Neuronal stem cell (in vitro differentiated cells): Measurements from ENCODE around the gene RBFOX2.

Experiments used
- DNase-seq: peaks from one replicate; pipeline ENCODE4 v3.0.0-alpha.2; 2013; ENCODE audit warnings: low spot score
- H2AFZ ChIP-seq: one replicate; pipeline ENCODE4 v1.6.1; 2013; ENCODE audit warnings: mild to moderate bottlenecking, low read length, inconsistent platforms
- H2AK5ac ChIP-seq: 2 replicates; pipeline ENCODE4 v1.6.1; 2013; ENCODE audit warnings: low read depth, mild to moderate bottlenecking, inconsistent platforms, low read length, moderate library complexity, mixed read lengths
- H2BK120ac ChIP-seq: 2 replicates; pipeline ENCODE4 v1.6.1; 2013; ENCODE audit warnings: low read depth, mild to moderate bottlenecking, inconsistent platforms, low read length, moderate library complexity, mixed read lengths
- H2BK12ac ChIP-seq: one replicate; pipeline ENCODE4 v1.6.1; 2013; ENCODE audit warnings: low read length, inconsistent platforms
- H2BK15ac ChIP-seq: 2 replicates; pipeline ENCODE4 v1.6.1; 2013; ENCODE audit warnings: mild to moderate bottlenecking, low read length, inconsistent platforms, mixed read lengths
- H2BK5ac ChIP-seq: one replicate; pipeline ENCODE4 v1.6.1; 2013; ENCODE audit warnings: inconsistent platforms, mild to moderate bottlenecking, low read length, moderate library complexity
- H3K14ac ChIP-seq: one replicate; pipeline ENCODE4 v1.6.1; 2013; ENCODE audit warnings: low read length, inconsistent platforms
- H3K18ac ChIP-seq: 2 replicates; pipeline ENCODE4 v1.6.1; 2013; ENCODE audit warnings: low read length, inconsistent platforms
- H3K23ac ChIP-seq: 2 replicates; pipeline ENCODE4 v1.6.1; 2013; ENCODE audit warnings: low read depth, mild to moderate bottlenecking, mixed read lengths, low read length, inconsistent platforms; ENCODE audit not compliant: poor library complexity
- H3K27ac ChIP-seq: replicated peaks from 3 replicates; pipeline ENCODE4 v1.5.1; 2013; ENCODE audit warnings: low read length, inconsistent platforms
- H3K27me3 ChIP-seq, 3 experiments: 2 replicates each; pipeline ENCODE4 v1.6.1; 2013; ENCODE audit warnings: low read length in 3 of 3, mild to moderate bottlenecking in 2 of 3, inconsistent platforms in 1 of 3, low read depth in 1 of 3, mixed read lengths in 1 of 3, moderate library complexity in 1 of 3; ENCODE audit not compliant: control insufficient read depth in 3 of 3, insufficient read depth in 3 of 3
- H3K36me3 ChIP-seq, 2 donors: replicated peaks in 1 of 2; 2 replicates each; pipeline ENCODE4 v1.6.1; 2013; ENCODE audit warnings: low read length in 2 of 2; ENCODE audit not compliant: control insufficient read depth in 2 of 2, insufficient read depth in 2 of 2
- H3K4ac ChIP-seq: 2 replicates; pipeline ENCODE4 v1.6.1; 2013; ENCODE audit warnings: inconsistent platforms, mild to moderate bottlenecking, low read length, moderate library complexity
- H3K4me1 ChIP-seq, 2 donors: 1 replicate in 1 of 2; 2 replicates in 1 of 2; pipeline ENCODE4 v1.6.1; 2013; ENCODE audit warnings: low read length in 2 of 2, low read depth in 1 of 2; ENCODE audit not compliant: control insufficient read depth in 2 of 2, insufficient read depth in 1 of 2
- H3K4me2 ChIP-seq: one replicate; pipeline ENCODE4 v1.6.1; 2013; ENCODE audit warnings: mild to moderate bottlenecking, low read length, inconsistent platforms; ENCODE audit not compliant: insufficient read depth, poor library complexity, severe bottlenecking
- H3K4me3 ChIP-seq, 2 donors: 2 replicates each; pipeline ENCODE4 v1.5.1; 2013; ENCODE audit warnings: low read length in 2 of 2, mild to moderate bottlenecking in 2 of 2, inconsistent platforms in 1 of 2, moderate library complexity in 1 of 2
- H3K79me1 ChIP-seq: one replicate; pipeline ENCODE4 v1.6.1; 2013; ENCODE audit warnings: low read depth, mild to moderate bottlenecking, inconsistent platforms, low read length, moderate library complexity
- H3K9ac ChIP-seq: one replicate; pipeline ENCODE4 v1.6.1; 2013; ENCODE audit warnings: mild to moderate bottlenecking, low read depth, low read length, inconsistent platforms; ENCODE audit not compliant: poor library complexity
- H3K9me3 ChIP-seq, 2 donors: replicated peaks in 1 of 2; 2 replicates each; pipeline versions ENCODE3 to v1.6.1; 2013; ENCODE audit warnings: low read length in 2 of 2, mild to moderate bottlenecking in 2 of 2, inconsistent platforms in 1 of 2, low read depth in 1 of 2, mixed read lengths in 1 of 2, moderate library complexity in 1 of 2; ENCODE audit not compliant: control insufficient read depth in 2 of 2, insufficient read depth in 1 of 2
- H4K8ac ChIP-seq: one replicate; pipeline ENCODE4 v1.6.1; 2013; ENCODE audit warnings: low read depth, mild to moderate bottlenecking, inconsistent platforms, low read length, moderate library complexity
- H4K91ac ChIP-seq: one replicate; pipeline ENCODE4 v1.6.1; 2013; ENCODE audit warnings: low read length, low read depth, mild to moderate bottlenecking, inconsistent platforms; ENCODE audit not compliant: poor library complexity
- WGBS, 2 donors: extraction: QIAGEN DNeasy Blood & Tissue Kit; methylation state at CpG; one replicate each; pipeline ENCODE4 v1.1.7; 2013; ENCODE audit warnings: missing lambda C conversion rate in 2 of 2, mixed read lengths in 1 of 2; ENCODE audit not compliant: insufficient read length in 2 of 2, insufficient replicate concordance in 1 of 2; ENCODE audit errors: extremely low coverage in 2 of 2; 5-methylcytosine and 5-hydroxymethylcytosine counted together

RBFOX2 gene

GRCh38 chr22:36026741-36027140 is 1.9 kb downstream of the RBFOX2 start:
- Histone ChIP-seq H4K91ac (no peak overlapping the region), H3K18ac (no peak overlapping the region), H2BK15ac (no peak overlapping the region), H3K27ac (no peak overlapping the region), H3K14ac (no peak overlapping the region), H3K36me3 (peaks cover 0 to 28% of the 10 kb centered on the region in 2 donors), H3K23ac (no peak overlapping the region), H3K4me2 (peak overlapping the region; percentile 37), H3K9me3 (no peaks in the 10 kb centered on the region), H2AK5ac (no peak overlapping the region), H2AFZ (no peak overlapping the region), H3K9ac (no peak overlapping the region), H3K4me3 (peak overlapping the region in 1 of 2 donors; percentile 69), H4K8ac (no peak overlapping the region), H3K4me1 (peaks cover 13 to 17% of the 10 kb centered on the region in 2 donors), H3K79me1 (peaks cover 2% of the 10 kb centered on the region), H3K27me3 (no peaks in the 10 kb centered on the region), H2BK5ac (no peak overlapping the region), H2BK120ac (no peak overlapping the region), H3K4ac (no peak overlapping the region), H2BK12ac (no peak overlapping the region)
- DNase-seq: no peak

DNA sequence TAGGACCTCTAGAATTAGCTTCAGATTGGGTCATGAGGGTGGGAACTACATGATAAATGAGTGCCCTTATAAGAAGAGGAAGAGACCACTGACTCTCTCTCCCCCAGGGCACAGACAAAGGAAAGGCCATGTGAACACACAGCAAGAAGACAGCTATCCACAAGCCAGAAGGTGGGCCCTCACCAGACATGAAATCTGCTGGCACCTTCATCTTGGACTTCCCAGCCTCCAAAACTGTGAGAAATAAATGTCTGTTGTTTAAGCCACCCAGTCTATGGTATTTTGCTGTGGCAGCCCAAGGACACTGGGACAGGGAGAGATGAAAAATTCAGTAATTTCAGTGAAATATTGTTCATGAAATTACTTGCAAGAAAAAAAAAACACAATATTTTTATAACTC is 5.9 kb downstream of the RBFOX2 start:
- Histone ChIP-seq H3K9me3 (peaks cover 0 to 5% of the 10 kb centered on the region in 2 donors), H3K18ac (no peak overlapping the region), H2BK120ac (no peak overlapping the region), H2AFZ (no peak overlapping the region), H3K23ac (no peak overlapping the region), H4K91ac (no peak overlapping the region), H2BK15ac (no peak overlapping the region), H3K79me1 (peaks cover 2% of the 10 kb centered on the region), H2BK12ac (no peak overlapping the region), H3K14ac (no peak overlapping the region), H3K27ac (no peak overlapping the region), H2AK5ac (no peak overlapping the region), H3K9ac (no peak overlapping the region), H3K36me3 (peaks cover 0 to 33% of the 10 kb centered on the region in 2 donors), H4K8ac (no peak overlapping the region), H3K4me3 (no peak overlapping the region), H3K4me1 (peaks cover 17 to 23% of the 10 kb centered on the region in 2 donors), H3K4me2 (no peak overlapping the region), H3K27me3 (no peaks in the 10 kb centered on the region), H3K4ac (no peak overlapping the region), H2BK5ac (no peak overlapping the region)
- no peak for DNase-seq

DNA sequence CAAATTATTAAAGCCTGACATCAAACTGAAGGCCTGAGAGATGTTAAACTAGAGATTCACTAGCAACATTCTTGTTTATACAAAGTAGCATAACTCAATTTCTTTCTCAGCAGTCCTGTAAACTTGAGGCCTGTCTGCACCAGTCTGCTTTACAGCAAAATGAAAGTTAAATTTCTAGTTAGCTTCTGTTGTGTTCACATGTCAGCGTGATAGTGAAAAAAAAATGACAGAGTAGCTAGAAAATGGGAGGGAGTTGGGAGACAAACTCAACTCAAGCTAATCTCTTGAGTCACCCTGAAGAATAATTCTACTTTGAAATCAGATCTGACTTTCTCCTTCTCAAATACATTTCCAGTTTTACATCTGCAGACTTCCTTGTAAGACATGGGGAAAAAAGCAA is 6.5 kb downstream of the RBFOX2 start:
- H4K91ac ChIP-seq: no peak overlapping the region
- peaks cover 0 to 5% of the 10 kb centered on the region in 2 donors for H3K9me3 ChIP-seq
- no peak for DNase-seq
- no peak overlapping the region for H3K4me2 ChIP-seq
- no peak overlapping the region for H3K4me3 ChIP-seq
- no peak overlapping the region for H2BK120ac ChIP-seq
- no peak overlapping the region for H3K27ac ChIP-seq
- H3K79me1 ChIP-seq: peaks cover 2% of the 10 kb centered on the region
- no peaks in the 10 kb centered on the region for H3K27me3 ChIP-seq
- no peak overlapping the region for H2AFZ ChIP-seq
- H4K8ac ChIP-seq: no peak overlapping the region
- no peak overlapping the region for H3K14ac ChIP-seq
- no peak overlapping the region for H2BK15ac ChIP-seq
- peaks cover 0 to 33% of the 10 kb centered on the region in 2 donors for H3K36me3 ChIP-seq
- no peak overlapping the region for H3K9ac ChIP-seq
- no peak overlapping the region for H2BK5ac ChIP-seq
- no CpG with 5 or more reads among the region's 1 CpG for WGBS, 2 donors
- no peak overlapping the region for H3K23ac ChIP-seq
- no peak overlapping the region for H3K18ac ChIP-seq
- no peak overlapping the region for H2BK12ac ChIP-seq
- peaks cover 20 to 26% of the 10 kb centered on the region in 2 donors for H3K4me1 ChIP-seq
- no peak overlapping the region for H3K4ac ChIP-seq
- no peak overlapping the region for H2AK5ac ChIP-seq

DNA sequence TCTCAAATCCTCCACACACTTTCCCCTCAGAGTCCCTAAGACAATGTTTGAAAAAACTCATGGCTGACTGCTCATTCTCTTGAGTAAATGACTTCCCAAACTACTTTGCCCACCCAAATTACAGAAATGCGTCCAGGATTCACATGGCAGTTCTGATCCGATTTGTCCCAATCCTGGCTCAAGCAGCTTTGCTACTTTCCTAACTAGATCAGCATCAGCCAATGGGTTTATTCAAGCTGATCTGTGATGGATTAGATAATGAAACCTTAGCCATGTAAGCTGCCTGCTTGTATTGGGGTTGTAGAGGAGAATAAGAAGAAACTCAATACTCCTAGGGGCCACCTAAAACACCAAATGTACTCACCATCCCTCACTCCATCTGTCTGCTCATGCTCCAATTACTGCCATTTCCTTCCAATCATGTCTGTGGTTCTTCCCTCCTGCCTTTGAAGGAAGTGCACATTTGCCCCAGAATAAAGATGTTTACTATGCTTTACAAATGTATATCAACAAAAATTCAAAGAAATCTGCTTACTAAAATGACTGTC is 6.9 kb downstream of the RBFOX2 start:
- no peaks in the 10 kb centered on the region for H3K27me3 ChIP-seq
- H2AFZ ChIP-seq: no peak overlapping the region
- no peak overlapping the region for H3K27ac ChIP-seq
- no peak overlapping the region for H3K18ac ChIP-seq
- no peak overlapping the region for H2BK120ac ChIP-seq
- peaks cover 16 to 27% of the 10 kb centered on the region in 2 donors for H3K4me1 ChIP-seq
- H2BK5ac ChIP-seq: no peak overlapping the region
- H4K91ac ChIP-seq: no peak overlapping the region
- no peak overlapping the region for H3K4me2 ChIP-seq
- H3K36me3 ChIP-seq: peaks cover 0 to 33% of the 10 kb centered on the region in 2 donors
- no peak overlapping the region for H3K4me3 ChIP-seq
- H2BK12ac ChIP-seq: no peak overlapping the region
- no peak overlapping the region for H4K8ac ChIP-seq
- no peak overlapping the region for H3K9ac ChIP-seq
- no peak overlapping the region for H2BK15ac ChIP-seq
- DNase-seq: no peak
- H3K4ac ChIP-seq: no peak overlapping the region
- no peak overlapping the region for H3K23ac ChIP-seq
- peaks cover 2% of the 10 kb centered on the region for H3K79me1 ChIP-seq
- no CpG with 5 or more reads among the region's 2 CpGs for WGBS, 2 donors
- H3K14ac ChIP-seq: no peak overlapping the region
- no peak overlapping the region for H2AK5ac ChIP-seq
- H3K9me3 ChIP-seq: peaks cover 0 to 5% of the 10 kb centered on the region in 2 donors
